HCT116 (cell line): ENCODE data around the gene WWOX.

Experiments used
- EGR1 ChIP-seq: IDR thresholded peaks from 2 replicates; pipeline ENCODE4 v1.6.1; 2012; ENCODE audit warnings: low read depth
- EZH2 ChIP-seq: fragments of 200-600 bp; sonication (generic); IDR thresholded peaks from 2 replicates; pipeline ENCODE4 v1.6.1; 2017; ENCODE audit warnings: antibody characterized with exemption, mixed run types
- JUND ChIP-seq: IDR thresholded peaks from 2 replicates; pipeline ENCODE4 v1.6.1; 2012
- POLR2A ChIP-seq: IDR thresholded peaks from 2 replicates; pipeline ENCODE4 v1.7.0; 2011; ENCODE audit warnings: borderline replicate concordance; ENCODE audit not compliant: insufficient read depth, insufficient read length; ENCODE audit errors: extremely low read depth
- POLR2AphosphoS5 ChIP-seq: IDR thresholded peaks from 2 replicates; pipeline ENCODE4 v1.6.1; 2011; ENCODE audit warnings: mild to moderate bottlenecking, low read depth, low read length, moderate library complexity
- RAD21 ChIP-seq: IDR thresholded peaks from 2 replicates; pipeline ENCODE4 v1.6.1; 2012; ENCODE audit warnings: low read depth, mild to moderate bottlenecking
- REST ChIP-seq: IDR thresholded peaks from 2 replicates; pipeline ENCODE4 v1.6.1; 2012; ENCODE audit warnings: low read depth
- SP1 ChIP-seq: IDR thresholded peaks from 2 replicates; pipeline ENCODE4 v1.6.1; 2012; ENCODE audit warnings: low read depth
- TCF7L2 ChIP-seq: IDR thresholded peaks from 2 replicates; pipeline ENCODE4 v1.7.0; 2011; ENCODE audit warnings: borderline replicate concordance, inconsistent platforms; ENCODE audit not compliant: insufficient read depth, insufficient read length; ENCODE audit errors: extremely low read depth
- ZBTB33 ChIP-seq: IDR thresholded peaks from 2 replicates; pipeline ENCODE4 v1.6.1; 2011; ENCODE audit warnings: mild to moderate bottlenecking, low read length, moderate library complexity; ENCODE audit not compliant: insufficient replicate concordance; ENCODE audit errors: extremely low read depth
- ZNF274 ChIP-seq: fragments of 200-500 bp; sonication (Bioruptor generic); IDR thresholded peaks from 2 replicates; pipeline ENCODE4 v1.6.1; 2014; ENCODE audit warnings: mild to moderate bottlenecking, low read depth, low read length, inconsistent platforms
- TF ChIP-seq, protein P1 (sequence below), 3 experiments: fragments of 200-600 bp in 1 of 3; sonication (generic) in 1 of 3; IDR thresholded peaks in 2 of 3; conservative IDR thresholded peaks in 1 of 3; 2 replicates each; pipeline ENCODE4 v1.5.1; 2012 to 2017; ENCODE audit warnings: low read depth in 2 of 3, low read length in 2 of 3, antibody characterized with exemption in 1 of 3, borderline replicate concordance in 1 of 3, control low read depth in 1 of 3, mild to moderate bottlenecking in 1 of 3, mixed read lengths in 1 of 3, mixed run types in 1 of 3, moderate library complexity in 1 of 3; ENCODE audit not compliant: insufficient read depth in 1 of 3
- TF ChIP-seq, protein P2 (sequence below): IDR thresholded peaks from 2 replicates; pipeline ENCODE4 v1.6.1; 2012

- no peak for TF ChIP-seq POLR2A
- no peak for TF ChIP-seq JUND
- TF ChIP-seq, protein P1, sequence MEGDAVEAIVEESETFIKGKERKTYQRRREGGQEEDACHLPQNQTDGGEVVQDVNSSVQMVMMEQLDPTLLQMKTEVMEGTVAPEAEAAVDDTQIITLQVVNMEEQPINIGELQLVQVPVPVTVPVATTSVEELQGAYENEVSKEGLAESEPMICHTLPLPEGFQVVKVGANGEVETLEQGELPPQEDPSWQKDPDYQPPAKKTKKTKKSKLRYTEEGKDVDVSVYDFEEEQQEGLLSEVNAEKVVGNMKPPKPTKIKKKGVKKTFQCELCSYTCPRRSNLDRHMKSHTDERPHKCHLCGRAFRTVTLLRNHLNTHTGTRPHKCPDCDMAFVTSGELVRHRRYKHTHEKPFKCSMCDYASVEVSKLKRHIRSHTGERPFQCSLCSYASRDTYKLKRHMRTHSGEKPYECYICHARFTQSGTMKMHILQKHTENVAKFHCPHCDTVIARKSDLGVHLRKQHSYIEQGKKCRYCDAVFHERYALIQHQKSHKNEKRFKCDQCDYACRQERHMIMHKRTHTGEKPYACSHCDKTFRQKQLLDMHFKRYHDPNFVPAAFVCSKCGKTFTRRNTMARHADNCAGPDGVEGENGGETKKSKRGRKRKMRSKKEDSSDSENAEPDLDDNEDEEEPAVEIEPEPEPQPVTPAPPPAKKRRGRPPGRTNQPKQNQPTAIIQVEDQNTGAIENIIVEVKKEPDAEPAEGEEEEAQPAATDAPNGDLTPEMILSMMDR (IDR thresholded peaks at IDR 0.05 in 2 of 3, conservative IDR thresholded peaks at IDR 0.05 in 1 of 3; ENCODE audit: borderline replicate concordance in 1 of 3, insufficient read depth in 1 of 3, low read depth in 2 of 3, low read length in 2 of 3) = no peak
- TF ChIP-seq REST = no peak
- no peak for TF ChIP-seq POLR2AphosphoS5
- no peak for TF ChIP-seq EZH2
- no peak for TF ChIP-seq TCF7L2
- TF ChIP-seq RAD21 = no peak
- no peak for TF ChIP-seq EGR1
- no peak for TF ChIP-seq ZBTB33
- TF ChIP-seq, protein P2, sequence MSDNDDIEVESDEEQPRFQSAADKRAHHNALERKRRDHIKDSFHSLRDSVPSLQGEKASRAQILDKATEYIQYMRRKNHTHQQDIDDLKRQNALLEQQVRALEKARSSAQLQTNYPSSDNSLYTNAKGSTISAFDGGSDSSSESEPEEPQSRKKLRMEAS = no peak
- TF ChIP-seq ZNF274 = no peak
- TF ChIP-seq SP1 = no peak
Observed at GRCh38 chr16:78784771-78785170, 685.3 kb downstream of the WWOX start.
